Measurements from ENCODE around the gene RBKS. TPM values are rescaled to one million over a fixed set of nuclear protein-coding genes. Genes with fewer than 3 reads are reported as not detected.
"Not testable (repeated sequence)": the region's sequence is repeated elsewhere in the genome, so short reads cannot be mapped to it uniquely, and the experiment has no call there.

Gene RBKS
- total RNA-seq, 1 donor from 2014 or later = 0.80 TPM

- Mint-ChIP-seq H3K4me1 (peaks cover 45% of the 10 kb centered on the region), H3K4me3 (peak overlapping the region; percentile 98), H3K27ac (peak overlapping the region; percentile 81), H3K36me3 (peaks cover 9% of the 10 kb centered on the region), H3K27me3 (ENCODE audit: low read depth) (peaks cover 2% of the 10 kb centered on the region), H3K9me3 (no peaks in the 10 kb centered on the region)
- no peak for TF ChIP-seq CTCF (IDR thresholded peaks at IDR 0.05; ENCODE audit: unreplicated experiment)
- DNase-seq (ENCODE audit: low spot score in 2 of 2, unreplicated experiment in 2 of 2) = no peak
Observed at GRCh38 chr2:27772804-27773203, 117.4 kb downstream of the RBKS start.

- Mint-ChIP-seq H3K9me3 (no peaks in the 10 kb centered on the region), H3K4me1 (peaks cover 45% of the 10 kb centered on the region), H3K27ac (peak within 1 kb of the TSS; percentile 100), H3K4me3 (peak within 1 kb of the TSS; percentile 98), H3K27me3 (ENCODE audit: low read depth) (peaks cover 2% of the 10 kb centered on the region), H3K36me3 (peaks cover 9% of the 10 kb centered on the region)
- DNase-seq (ENCODE audit: low spot score in 2 of 2, unreplicated experiment in 2 of 2) = peak; percentile 87 to 92
- no peak for TF ChIP-seq CTCF (IDR thresholded peaks at IDR 0.05; ENCODE audit: unreplicated experiment)
Observed at GRCh38 chr2:27771548-27772335, 118.4 kb downstream of the RBKS start, which contains the start of gene MRPL33. Gene MRPL33 (plus strand): TSS chr2:27771719. CDS start chr2:27771778, 59 bp downstream.

- Mint-ChIP-seq H3K9me3 (no peaks in the 10 kb centered on the region), H3K27me3 (ENCODE audit: low read depth) (peaks cover 2% of the 10 kb centered on the region), H3K4me1 (peaks cover 39% of the 10 kb centered on the region), H3K4me3 (peak overlapping the region; percentile 98), H3K27ac (peak overlapping the region; percentile 100), H3K36me3 (peaks cover 8% of the 10 kb centered on the region)
- no peak for TF ChIP-seq CTCF (IDR thresholded peaks at IDR 0.05; ENCODE audit: unreplicated experiment)
- DNase-seq (ENCODE audit: low spot score in 2 of 2, unreplicated experiment in 2 of 2) = no peak
Observed at GRCh38 chr2:27771202-27771547, 119.0 kb downstream of the RBKS start.

- no peak for TF ChIP-seq CTCF (IDR thresholded peaks at IDR 0.05; ENCODE audit: unreplicated experiment)
- Mint-ChIP-seq H3K4me3 (no peak overlapping the region), H3K27me3 (ENCODE audit: low read depth) (peaks cover 2% of the 10 kb centered on the region), H3K27ac (no peak overlapping the region), H3K36me3 (peaks cover 2% of the 10 kb centered on the region), H3K9me3 (no peaks in the 10 kb centered on the region), H3K4me1 (peaks cover 7% of the 10 kb centered on the region)
- no peak for DNase-seq (ENCODE audit: low spot score in 2 of 2, unreplicated experiment in 2 of 2)
Observed at GRCh38 chr2:27766287-27766661, 123.9 kb downstream of the RBKS start.

- no peak for TF ChIP-seq CTCF (IDR thresholded peaks at IDR 0.05; ENCODE audit: unreplicated experiment)
- peaks cover 2% of the 10 kb centered on the region for H3K27me3 Mint-ChIP-seq (ENCODE audit: low read depth)
- H3K4me3 Mint-ChIP-seq = no peak overlapping the region
- H3K36me3 Mint-ChIP-seq = peaks cover 2% of the 10 kb centered on the region
- peaks cover 2% of the 10 kb centered on the region for H3K4me1 Mint-ChIP-seq
- no peak overlapping the region for H3K27ac Mint-ChIP-seq
- DNase-seq (ENCODE audit: low spot score in 2 of 2, unreplicated experiment in 2 of 2) = no peak
- H3K9me3 Mint-ChIP-seq = no peaks in the 10 kb centered on the region
Observed at GRCh38 chr2:27765621-27766286, 124.4 kb downstream of the RBKS start.

- H3K9me3 Mint-ChIP-seq; H3K4me3 Mint-ChIP-seq; H3K27me3 Mint-ChIP-seq (ENCODE audit: low read depth); H3K27ac Mint-ChIP-seq; H3K4me1 Mint-ChIP-seq; H3K36me3 Mint-ChIP-seq; DNase-seq (ENCODE audit: low spot score in 2 of 2, unreplicated experiment in 2 of 2): not testable (repeated sequence)
Observed at GRCh38 chr2:27764526-27764925, 125.7 kb downstream of the RBKS start.
